SK-N-SH treated with all-trans-retinoic acid at 6 μM for 48 hours (cell line): ENCODE data around the gene PHF23.
A peak's percentile ranks its signal among the peaks of the same experiment; 100 is the strongest.

Source experiments
- ATAC-seq: fragments of 200-7000 bp; cut with Tn5 transposase; 3 replicates; pipeline ENCODE4 v1.9.1; 2020; ENCODE audit warnings: mild to moderate bottlenecking, moderate library complexity
- ARNTL ChIP-seq: fragments of 450-650 bp; formaldehyde crosslinking; IDR thresholded peaks from 2 replicates; pipeline ENCODE4 v1.5.0; 2020; ENCODE audit warnings: low read depth, mild to moderate bottlenecking, moderate library complexity, borderline replicate concordance
- BACH2 ChIP-seq: fragments of 250-450 bp; sonication (Bioruptor Pico); IDR thresholded peaks from 2 replicates; pipeline ENCODE4 v1.9.0; 2021; ENCODE audit warnings: mild to moderate bottlenecking, borderline replicate concordance
- CSDC2 ChIP-seq: fragments of 250-450 bp; sonication (Bioruptor Pico); IDR thresholded peaks from 2 replicates; pipeline ENCODE4 v1.5.0; 2020; ENCODE audit warnings: mild to moderate bottlenecking, moderate library complexity
- ESRRG ChIP-seq: fragments of 250-450 bp; sonication (Bioruptor Pico); IDR thresholded peaks from 2 replicates; pipeline ENCODE4 v1.6.1; 2021; ENCODE audit warnings: mild to moderate bottlenecking
- GLIS3 ChIP-seq: fragments of 250-450 bp; sonication (Bioruptor Pico); IDR thresholded peaks from 2 replicates; pipeline ENCODE4 v1.5.0; 2020; ENCODE audit warnings: mild to moderate bottlenecking, moderate library complexity
- ISL1 ChIP-seq: fragments of 250-450 bp; sonication (Bioruptor Pico); IDR thresholded peaks from 2 replicates; pipeline ENCODE4 v2.1.2; 2022; ENCODE audit warnings: mild to moderate bottlenecking, moderate library complexity
- OSR1 ChIP-seq: fragments of 250-450 bp; sonication (Bioruptor Pico); IDR thresholded peaks from 2 replicates; pipeline ENCODE4 v1.8.0; 2022; ENCODE audit warnings: moderate library complexity, mild to moderate bottlenecking, inconsistent platforms
- PPARA ChIP-seq: fragments of 250-450 bp; sonication (Bioruptor Pico); IDR thresholded peaks from 2 replicates; pipeline ENCODE4 v1.5.0; 2020; ENCODE audit warnings: mild to moderate bottlenecking, borderline replicate concordance
- RARB ChIP-seq: fragments of 250-450 bp; sonication (Bioruptor Pico); IDR thresholded peaks from 2 replicates; pipeline ENCODE4 v1.8.0; 2021; ENCODE audit warnings: mild to moderate bottlenecking, moderate library complexity
- SNAI2 ChIP-seq: fragments of 250-450 bp; sonication (Bioruptor Pico); IDR thresholded peaks from 2 replicates; pipeline ENCODE4 v1.5.0; 2020; ENCODE audit warnings: mild to moderate bottlenecking, moderate library complexity
- TCF4 ChIP-seq: fragments of 250-450 bp; sonication (Bioruptor Pico); IDR thresholded peaks from 2 replicates; pipeline ENCODE4 v1.8.0; 2021; ENCODE audit warnings: mild to moderate bottlenecking, moderate library complexity, borderline replicate concordance
- ZC3H10 ChIP-seq: fragments of 250-450 bp; sonication (Bioruptor Pico); IDR thresholded peaks from 2 replicates; pipeline ENCODE4 v1.5.1; 2021; ENCODE audit warnings: mild to moderate bottlenecking, moderate library complexity
- ZFP3 ChIP-seq: fragments of 250-450 bp; sonication (Bioruptor Pico); IDR thresholded peaks from 2 replicates; pipeline ENCODE4 v1.5.0; 2020; ENCODE audit warnings: mild to moderate bottlenecking, moderate library complexity
- ZFP30 ChIP-seq: fragments of 450-650 bp; formaldehyde crosslinking; IDR thresholded peaks from 2 replicates; pipeline ENCODE4 v1.5.0; 2022; ENCODE audit warnings: mild to moderate bottlenecking, moderate library complexity
- ZNF565 ChIP-seq: fragments of 450-650 bp; formaldehyde crosslinking; conservative IDR thresholded peaks from 2 replicates; pipeline ENCODE4 v1.5.0; 2020; ENCODE audit warnings: low read depth, mild to moderate bottlenecking, moderate library complexity
- ZNF8 ChIP-seq: fragments of 450-650 bp; formaldehyde crosslinking; IDR thresholded peaks from 2 replicates; pipeline ENCODE4 v1.5.0; 2020; ENCODE audit warnings: mild to moderate bottlenecking, moderate library complexity
- TF ChIP-seq, protein P1 (sequence below): fragments of 250-450 bp; sonication (Bioruptor Pico); IDR thresholded peaks from 2 replicates; pipeline ENCODE4 v1.8.0; 2020; ENCODE audit warnings: mild to moderate bottlenecking, moderate library complexity, borderline replicate concordance
- TF ChIP-seq, protein P2 (sequence below): fragments of 250-450 bp; sonication (Bioruptor Pico); IDR thresholded peaks from 2 replicates; pipeline ENCODE4 v1.8.0; 2021; ENCODE audit warnings: low read depth, mild to moderate bottlenecking, moderate library complexity, borderline replicate concordance
- TF ChIP-seq, protein P3 (sequence below): fragments of 250-450 bp; sonication (Bioruptor Pico); IDR thresholded peaks from 2 replicates; pipeline ENCODE4 v1.5.0; 2020; ENCODE audit warnings: mild to moderate bottlenecking, moderate library complexity
- TF ChIP-seq, protein P4 (sequence below): fragments of 250-450 bp; sonication (Bioruptor Pico); IDR thresholded peaks from 2 replicates; pipeline ENCODE4 v1.5.1; 2020; ENCODE audit warnings: low read depth, mild to moderate bottlenecking, moderate library complexity

Gene PHF23

DNA sequence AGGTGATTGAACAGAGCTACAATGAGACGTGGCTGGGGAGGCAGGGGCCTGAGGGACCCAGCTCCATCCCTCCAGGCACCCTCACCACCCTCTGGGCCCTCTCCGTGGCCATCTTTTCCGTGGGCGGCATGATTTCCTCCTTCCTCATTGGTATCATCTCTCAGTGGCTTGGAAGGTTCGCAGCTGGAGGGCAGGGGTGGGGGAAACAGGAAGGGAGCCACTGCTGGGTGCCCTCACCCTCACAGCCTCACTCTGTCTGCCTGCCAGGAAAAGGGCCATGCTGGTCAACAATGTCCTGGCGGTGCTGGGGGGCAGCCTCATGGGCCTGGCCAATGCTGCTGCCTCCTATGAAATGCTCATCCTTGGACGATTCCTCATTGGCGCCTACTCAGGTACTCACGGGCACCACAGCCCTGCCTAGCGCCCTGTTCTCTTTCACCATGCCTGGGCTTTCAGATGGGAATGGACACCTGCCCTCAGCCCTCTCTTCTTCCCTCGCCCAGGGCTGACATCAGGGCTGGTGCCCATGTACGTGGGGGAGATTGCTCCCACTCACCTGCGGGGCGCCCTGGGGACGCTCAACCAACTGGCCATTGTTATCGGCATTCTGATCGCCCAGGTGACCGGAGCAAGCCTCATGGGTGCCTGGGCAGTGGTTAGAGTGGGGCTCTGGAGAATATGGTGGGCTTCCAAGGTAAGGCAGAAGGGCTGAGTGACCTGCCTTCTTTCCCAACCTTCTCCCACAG lies 44.4 kb upstream of the PHF23 start:
- TF ChIP-seq BACH2 (no peak), GLIS3 (no peak), ARNTL (no peak), OSR1 (no peak), ZFP30 (CRISPR knock-in tag) (no peak), ZC3H10 (CRISPR knock-in tag) (no peak), RARB (no peak), ZFP3 (CRISPR knock-in tag) (no peak), SNAI2 (no peak)
- TF ChIP-seq, all 23 proteins: peak for 0
- no peak for ATAC-seq

DNA sequence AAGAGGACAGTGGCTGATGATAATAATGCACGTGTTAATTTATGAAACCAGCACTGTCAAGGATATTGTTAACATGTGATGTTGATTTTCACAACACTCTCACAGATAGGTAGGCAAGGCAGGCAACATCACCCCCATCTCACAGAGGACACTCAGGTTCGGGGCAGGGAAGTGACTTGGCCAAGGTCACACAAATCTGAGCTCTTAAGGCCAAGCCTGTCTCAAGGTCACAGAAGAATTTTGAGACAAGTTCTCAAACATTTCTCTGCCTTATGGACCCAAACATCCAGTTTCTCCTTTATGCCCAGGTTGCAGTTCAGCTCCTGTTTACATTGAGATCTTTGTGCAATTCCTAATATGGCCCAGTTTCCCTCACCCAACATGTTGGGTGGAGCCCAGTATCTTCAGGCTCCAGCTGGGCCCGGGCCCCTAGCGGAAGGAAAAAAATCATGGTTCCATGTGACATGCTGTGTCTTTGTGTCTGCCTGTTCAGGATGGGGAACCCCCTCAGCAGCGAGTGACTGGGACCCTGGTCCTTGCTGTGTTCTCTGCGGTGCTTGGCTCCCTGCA lies 43.6 kb upstream of the PHF23 start:
- no peak for ATAC-seq
- TF ChIP-seq, protein P1, sequence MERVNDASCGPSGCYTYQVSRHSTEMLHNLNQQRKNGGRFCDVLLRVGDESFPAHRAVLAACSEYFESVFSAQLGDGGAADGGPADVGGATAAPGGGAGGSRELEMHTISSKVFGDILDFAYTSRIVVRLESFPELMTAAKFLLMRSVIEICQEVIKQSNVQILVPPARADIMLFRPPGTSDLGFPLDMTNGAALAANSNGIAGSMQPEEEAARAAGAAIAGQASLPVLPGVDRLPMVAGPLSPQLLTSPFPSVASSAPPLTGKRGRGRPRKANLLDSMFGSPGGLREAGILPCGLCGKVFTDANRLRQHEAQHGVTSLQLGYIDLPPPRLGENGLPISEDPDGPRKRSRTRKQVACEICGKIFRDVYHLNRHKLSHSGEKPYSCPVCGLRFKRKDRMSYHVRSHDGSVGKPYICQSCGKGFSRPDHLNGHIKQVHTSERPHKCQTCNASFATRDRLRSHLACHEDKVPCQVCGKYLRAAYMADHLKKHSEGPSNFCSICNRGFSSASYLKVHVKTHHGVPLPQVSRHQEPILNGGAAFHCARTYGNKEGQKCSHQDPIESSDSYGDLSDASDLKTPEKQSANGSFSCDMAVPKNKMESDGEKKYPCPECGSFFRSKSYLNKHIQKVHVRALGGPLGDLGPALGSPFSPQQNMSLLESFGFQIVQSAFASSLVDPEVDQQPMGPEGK (CRISPR knock-in tag), result no peak
- no peak for TF ChIP-seq BACH2
- no peak for TF ChIP-seq GLIS3
- no peak for TF ChIP-seq RARB
- no peak for TF ChIP-seq ISL1 (CRISPR knock-in tag)

DNA sequence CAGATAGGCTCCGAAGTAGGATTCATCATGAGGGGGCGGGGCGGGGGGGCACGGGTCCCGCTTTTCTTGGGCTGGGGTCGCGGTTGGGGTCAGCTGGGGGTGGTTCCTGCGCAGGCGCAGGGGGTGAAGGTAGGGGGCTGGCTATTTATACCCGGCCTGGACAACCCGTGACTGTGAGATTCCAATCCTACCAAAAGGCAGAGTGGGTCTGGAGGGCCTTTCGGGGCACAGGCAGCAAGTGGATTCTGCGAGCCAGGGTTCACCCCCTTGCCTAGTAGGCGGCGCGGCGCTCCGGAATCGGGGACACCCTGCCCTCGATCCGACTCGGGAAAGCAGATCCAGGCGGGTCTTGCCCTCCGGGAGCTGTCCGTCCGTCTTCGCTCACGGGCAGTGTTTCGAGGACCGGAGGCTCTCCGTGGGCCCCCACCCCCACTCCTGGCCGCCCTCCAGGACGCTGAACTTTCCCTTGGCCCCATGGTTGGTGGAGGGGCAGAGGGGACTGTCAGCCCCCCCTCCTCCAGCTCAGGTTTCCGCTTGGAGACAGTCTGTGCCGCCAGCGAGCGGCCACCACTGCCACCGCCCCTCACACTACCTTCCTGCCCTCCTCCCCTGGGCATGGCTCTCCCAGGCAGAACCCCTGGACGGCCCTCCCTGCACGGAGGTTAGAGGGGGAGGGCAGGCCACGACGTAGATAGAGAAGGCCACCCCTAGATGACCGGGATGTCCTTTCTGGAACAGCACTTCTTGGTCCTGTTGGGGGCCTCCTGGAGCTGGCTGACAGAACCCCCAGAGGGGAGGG lies 42.9 kb upstream of the PHF23 start:
- TF ChIP-seq PPARA (CRISPR knock-in tag), result no peak
- no peak for TF ChIP-seq ISL1 (CRISPR knock-in tag)
- no peak for TF ChIP-seq OSR1
- TF ChIP-seq, all 23 proteins: peak for 0
- ATAC-seq, result no peak

DNA sequence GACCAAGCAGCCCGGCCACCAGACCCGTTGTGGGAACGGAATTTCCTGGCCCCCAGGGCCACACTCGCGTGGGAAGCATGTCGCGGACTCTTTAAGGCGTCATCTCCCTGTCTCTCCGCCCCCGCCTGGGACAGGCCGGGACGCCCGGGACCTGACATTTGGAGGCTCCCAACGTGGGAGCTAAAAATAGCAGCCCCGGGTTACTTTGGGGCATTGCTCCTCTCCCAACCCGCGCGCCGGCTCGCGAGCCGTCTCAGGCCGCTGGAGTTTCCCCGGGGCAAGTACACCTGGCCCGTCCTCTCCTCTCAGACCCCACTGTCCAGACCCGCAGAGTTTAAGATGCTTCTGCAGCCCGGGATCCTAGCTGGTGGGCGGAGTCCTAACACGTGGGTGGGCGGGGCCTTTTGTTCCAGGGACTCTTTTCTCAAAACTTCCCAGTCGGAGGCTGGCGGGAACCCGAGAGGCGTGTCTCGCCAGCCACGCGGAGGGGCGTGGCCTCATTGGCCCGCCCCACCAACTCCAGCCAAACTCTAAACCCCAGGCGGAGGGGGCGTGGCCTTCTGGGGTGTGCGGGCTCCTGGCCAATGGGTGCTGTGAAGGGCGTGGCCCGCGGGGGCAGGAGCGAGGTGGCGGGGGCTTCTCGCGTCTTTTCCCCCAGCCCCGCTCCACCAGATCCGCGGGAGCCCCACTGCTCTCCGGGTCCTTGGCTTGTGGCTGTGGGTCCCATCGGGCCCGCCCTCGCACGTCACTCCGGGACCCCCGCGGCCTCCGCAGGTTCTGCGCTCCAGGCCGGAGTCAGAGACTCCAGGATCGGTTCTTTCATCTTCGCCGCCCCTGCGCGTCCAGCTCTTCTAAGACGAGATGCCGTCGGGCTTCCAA lies 42.1 kb upstream of the PHF23 start, which contains the start of gene SLC2A4:
Gene SLC2A4, plus strand, starts transcription at position 645 of the 879 bp plus-strand sequence. Its CDS starts 217 bp downstream, at position 862.
- peak; percentile 76 for ATAC-seq

DNA sequence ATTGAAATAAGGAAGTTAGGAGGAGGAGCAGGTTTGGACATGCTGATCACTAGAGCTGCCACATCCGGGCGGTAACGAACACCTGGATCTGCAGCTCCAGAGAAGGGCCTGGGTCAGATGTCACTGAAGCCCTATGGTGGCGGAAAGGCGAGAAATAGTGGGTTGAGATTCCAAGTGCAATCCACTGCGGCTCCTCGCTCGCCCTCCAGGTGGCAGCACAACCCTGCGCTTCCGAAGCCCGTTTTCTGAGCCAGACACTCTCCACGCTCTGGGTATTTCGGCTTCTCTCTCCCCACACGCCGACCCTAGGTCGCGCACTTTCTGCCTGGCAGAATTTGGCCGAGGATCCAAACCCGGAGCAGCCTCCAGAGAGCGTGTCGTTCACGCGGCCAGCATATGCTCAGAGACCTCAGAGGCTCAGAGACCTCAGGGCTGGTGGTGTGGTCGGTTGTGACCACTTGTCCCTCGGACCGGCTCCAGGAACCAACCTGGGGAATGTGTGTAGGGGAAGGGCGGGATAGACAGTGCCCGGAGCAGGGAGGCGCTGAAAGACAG lies 41.3 kb upstream of the PHF23 start:
- peak; percentile 92 for ATAC-seq
- no peak for TF ChIP-seq GLIS3
- no peak for TF ChIP-seq ESRRG (CRISPR knock-in tag)
- TF ChIP-seq OSR1, result no peak
- no peak for TF ChIP-seq RARB
- TF ChIP-seq ISL1 (CRISPR knock-in tag), result no peak
- TF ChIP-seq, protein P2, sequence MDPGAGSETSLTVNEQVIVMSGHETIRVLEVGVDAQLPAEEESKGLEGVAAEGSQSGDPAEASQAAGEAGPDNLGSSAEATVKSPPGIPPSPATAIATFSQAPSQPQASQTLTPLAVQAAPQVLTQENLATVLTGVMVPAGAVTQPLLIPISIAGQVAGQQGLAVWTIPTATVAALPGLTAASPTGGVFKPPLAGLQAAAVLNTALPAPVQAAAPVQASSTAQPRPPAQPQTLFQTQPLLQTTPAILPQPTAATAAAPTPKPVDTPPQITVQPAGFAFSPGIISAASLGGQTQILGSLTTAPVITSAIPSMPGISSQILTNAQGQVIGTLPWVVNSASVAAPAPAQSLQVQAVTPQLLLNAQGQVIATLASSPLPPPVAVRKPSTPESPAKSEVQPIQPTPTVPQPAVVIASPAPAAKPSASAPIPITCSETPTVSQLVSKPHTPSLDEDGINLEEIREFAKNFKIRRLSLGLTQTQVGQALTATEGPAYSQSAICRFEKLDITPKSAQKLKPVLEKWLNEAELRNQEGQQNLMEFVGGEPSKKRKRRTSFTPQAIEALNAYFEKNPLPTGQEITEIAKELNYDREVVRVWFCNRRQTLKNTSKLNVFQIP (CRISPR knock-in tag), result no peak
- no peak for TF ChIP-seq CSDC2
- no peak for TF ChIP-seq ZNF565 (CRISPR knock-in tag)
- TF ChIP-seq ZFP3 (CRISPR knock-in tag), result no peak
- no peak for TF ChIP-seq ZC3H10 (CRISPR knock-in tag)
- TF ChIP-seq TCF4 (CRISPR knock-in tag), result no peak
- TF ChIP-seq, protein P3, sequence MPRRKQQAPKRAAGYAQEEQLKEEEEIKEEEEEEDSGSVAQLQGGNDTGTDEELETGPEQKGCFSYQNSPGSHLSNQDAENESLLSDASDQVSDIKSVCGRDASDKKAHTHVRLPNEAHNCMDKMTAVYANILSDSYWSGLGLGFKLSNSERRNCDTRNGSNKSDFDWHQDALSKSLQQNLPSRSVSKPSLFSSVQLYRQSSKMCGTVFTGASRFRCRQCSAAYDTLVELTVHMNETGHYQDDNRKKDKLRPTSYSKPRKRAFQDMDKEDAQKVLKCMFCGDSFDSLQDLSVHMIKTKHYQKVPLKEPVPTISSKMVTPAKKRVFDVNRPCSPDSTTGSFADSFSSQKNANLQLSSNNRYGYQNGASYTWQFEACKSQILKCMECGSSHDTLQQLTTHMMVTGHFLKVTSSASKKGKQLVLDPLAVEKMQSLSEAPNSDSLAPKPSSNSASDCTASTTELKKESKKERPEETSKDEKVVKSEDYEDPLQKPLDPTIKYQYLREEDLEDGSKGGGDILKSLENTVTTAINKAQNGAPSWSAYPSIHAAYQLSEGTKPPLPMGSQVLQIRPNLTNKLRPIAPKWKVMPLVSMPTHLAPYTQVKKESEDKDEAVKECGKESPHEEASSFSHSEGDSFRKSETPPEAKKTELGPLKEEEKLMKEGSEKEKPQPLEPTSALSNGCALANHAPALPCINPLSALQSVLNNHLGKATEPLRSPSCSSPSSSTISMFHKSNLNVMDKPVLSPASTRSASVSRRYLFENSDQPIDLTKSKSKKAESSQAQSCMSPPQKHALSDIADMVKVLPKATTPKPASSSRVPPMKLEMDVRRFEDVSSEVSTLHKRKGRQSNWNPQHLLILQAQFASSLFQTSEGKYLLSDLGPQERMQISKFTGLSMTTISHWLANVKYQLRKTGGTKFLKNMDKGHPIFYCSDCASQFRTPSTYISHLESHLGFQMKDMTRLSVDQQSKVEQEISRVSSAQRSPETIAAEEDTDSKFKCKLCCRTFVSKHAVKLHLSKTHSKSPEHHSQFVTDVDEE (CRISPR knock-in tag), result no peak
- TF ChIP-seq, protein P4, sequence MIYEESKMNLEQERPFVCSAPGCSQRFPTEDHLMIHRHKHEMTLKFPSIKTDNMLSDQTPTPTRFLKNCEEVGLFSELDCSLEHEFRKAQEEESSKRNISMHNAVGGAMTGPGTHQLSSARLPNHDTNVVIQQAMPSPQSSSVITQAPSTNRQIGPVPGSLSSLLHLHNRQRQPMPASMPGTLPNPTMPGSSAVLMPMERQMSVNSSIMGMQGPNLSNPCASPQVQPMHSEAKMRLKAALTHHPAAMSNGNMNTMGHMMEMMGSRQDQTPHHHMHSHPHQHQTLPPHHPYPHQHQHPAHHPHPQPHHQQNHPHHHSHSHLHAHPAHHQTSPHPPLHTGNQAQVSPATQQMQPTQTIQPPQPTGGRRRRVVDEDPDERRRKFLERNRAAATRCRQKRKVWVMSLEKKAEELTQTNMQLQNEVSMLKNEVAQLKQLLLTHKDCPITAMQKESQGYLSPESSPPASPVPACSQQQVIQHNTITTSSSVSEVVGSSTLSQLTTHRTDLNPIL (CRISPR knock-in tag), result no peak
- no peak for TF ChIP-seq SNAI2
- TF ChIP-seq PPARA (CRISPR knock-in tag), result no peak
- no peak for TF ChIP-seq BACH2
- no peak for TF ChIP-seq ZNF8 (CRISPR knock-in tag)

More for the DNA sequence above, 42.1 kb upstream of the PHF23 start, which contains the start of gene SLC2A4:
- TF ChIP-seq ISL1 (CRISPR knock-in tag) (no peak), ESRRG (CRISPR knock-in tag) (no peak)
